HPDE6-E6E7 (cell line): Measurements from ENCODE around the gene RUNX1.

ENCODE experiments used
- DNase-seq: peaks from one replicate; pipeline ENCODE4 v3.0.0; 2011; ENCODE audit warnings: missing footprints; ENCODE audit errors: extremely low spot score

The RUNX1 gene

GRCh38 chr21:34992736-34993398, 56.2 kb downstream of the RUNX1 start:
- DNase-seq: peak; percentile 38

DNA sequence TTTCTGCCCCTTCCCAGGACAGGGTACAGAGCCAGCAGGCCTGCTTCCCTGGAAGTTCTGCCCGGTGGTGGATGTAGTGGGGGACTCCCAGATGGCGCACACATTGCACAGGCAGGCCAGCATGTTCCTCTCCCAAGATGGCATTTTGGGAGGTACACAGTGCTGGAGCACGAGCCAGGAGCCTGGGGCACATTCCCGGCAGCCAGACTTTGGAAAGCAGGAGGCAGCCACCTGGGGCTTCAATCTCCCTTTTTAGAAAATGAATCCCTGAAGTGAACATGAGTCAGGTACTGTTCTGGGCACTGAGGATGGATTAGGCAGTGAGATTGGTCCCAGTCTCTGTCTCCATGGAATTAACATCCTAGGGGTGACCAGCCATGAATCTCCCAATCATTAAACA, 56.9 kb downstream of the RUNX1 start:
- DNase-seq: no peak

GRCh38 chr21:34991366-34991957, 57.6 kb downstream of the RUNX1 start:
- no peak for DNase-seq

- DNase-seq: no peak
Measured at GRCh38 chr21:34990842-34991241, 58.3 kb downstream of the RUNX1 start.

DNA sequence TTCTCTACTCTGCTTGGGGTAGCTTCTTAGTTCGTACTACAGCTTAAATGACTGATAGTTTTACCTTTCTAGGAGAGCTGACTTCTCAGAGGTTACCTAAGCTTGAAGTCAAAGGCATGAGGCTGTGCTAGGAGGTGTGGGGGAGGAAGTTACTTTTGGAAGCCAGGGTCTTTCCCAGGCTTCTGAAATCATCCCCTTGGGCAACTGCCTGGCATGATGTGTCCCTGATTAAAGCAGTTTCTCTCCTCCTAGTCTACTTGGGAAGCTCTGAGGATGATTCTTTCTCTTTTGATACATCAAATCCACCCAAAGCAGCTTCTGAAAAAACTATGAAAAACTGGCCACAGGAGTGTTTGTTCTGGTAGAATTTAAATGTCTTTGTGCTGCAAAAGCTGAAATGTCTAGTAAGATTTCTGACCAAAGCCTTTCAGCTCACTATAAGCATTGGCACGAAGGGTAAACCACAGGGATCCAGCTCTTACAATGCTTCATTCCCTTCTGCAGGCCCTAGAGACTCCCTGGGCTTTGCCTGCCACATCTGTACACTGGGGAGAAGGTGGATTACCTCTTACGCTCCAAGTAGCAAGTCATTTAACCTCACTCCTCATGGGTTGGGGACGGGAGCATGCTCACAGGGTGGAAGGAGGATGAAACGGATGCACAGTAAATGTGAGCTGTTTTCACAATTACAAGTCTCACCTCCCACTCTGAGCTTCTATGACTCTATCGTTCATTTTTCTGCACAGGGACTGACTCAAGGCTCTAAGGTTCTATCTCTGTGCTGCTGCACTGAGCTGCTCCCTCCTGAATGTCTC, 59.6 kb downstream of the RUNX1 start:
- no peak for DNase-seq

GRCh38 chr21:34988625-34989024, 60.5 kb downstream of the RUNX1 start:
- DNase-seq: no peak

DNA sequence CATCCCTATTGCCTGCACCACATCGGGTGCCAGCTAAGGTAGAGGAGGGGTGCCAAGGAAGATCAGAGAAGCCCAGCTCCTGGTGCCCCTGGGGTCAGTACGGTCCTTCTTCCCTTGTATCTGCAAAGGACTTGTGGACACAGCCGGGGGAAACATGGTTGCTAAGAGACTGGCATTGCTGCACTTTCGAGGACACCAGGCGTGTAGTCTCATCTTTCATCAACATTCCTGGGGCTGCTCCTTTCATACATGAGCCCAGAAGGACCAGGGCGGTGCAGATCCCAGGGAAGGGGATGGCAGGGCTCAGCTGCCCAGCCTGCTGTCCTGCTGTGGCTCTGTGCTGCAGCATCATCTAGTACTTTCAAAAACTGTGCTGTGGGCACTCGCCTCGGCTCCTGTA, 61.0 kb downstream of the RUNX1 start:
- DNase-seq: no peak

DNA sequence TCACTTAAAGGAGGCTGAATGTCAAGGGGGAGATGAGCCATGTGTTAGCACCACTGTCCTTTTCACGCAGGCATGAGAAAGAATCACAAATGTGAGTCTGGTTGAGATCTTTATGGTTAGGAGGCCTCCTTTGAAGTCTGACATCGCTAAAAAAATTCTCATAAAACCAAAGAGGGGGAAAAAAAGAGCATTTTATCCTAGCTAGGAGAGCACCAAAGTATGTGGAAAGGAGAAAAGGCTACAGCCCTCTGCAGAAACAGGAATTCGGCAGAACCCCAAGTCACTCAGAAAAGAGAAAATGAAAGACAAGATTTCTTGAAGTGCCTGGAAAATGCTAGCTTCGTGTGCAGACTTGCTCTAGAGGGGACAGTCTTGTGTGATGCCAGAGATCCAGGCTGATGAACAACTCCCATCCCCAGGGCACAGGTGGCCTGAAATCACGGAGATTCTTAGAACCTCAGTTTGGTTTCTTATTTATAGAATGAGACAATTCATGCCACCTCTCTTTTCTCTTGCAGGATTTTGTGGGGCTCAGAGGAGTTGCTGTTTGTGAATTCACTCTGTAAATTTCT, 61.5 kb downstream of the RUNX1 start:
- DNase-seq: no peak

GRCh38 chr21:34986561-34987500, 62.3 kb downstream of the RUNX1 start:
- DNase-seq: no peak

- no peak for DNase-seq
Measured at GRCh38 chr21:34984356-34985058, 64.6 kb downstream of the RUNX1 start.

- no peak for DNase-seq
Measured at GRCh38 chr21:34983680-34984086, 65.4 kb downstream of the RUNX1 start.

GRCh38 chr21:34981791-34982190, 67.3 kb downstream of the RUNX1 start:
- DNase-seq: no peak

- DNase-seq: no peak
Measured at GRCh38 chr21:34980423-34981115, 68.5 kb downstream of the RUNX1 start.

DNA sequence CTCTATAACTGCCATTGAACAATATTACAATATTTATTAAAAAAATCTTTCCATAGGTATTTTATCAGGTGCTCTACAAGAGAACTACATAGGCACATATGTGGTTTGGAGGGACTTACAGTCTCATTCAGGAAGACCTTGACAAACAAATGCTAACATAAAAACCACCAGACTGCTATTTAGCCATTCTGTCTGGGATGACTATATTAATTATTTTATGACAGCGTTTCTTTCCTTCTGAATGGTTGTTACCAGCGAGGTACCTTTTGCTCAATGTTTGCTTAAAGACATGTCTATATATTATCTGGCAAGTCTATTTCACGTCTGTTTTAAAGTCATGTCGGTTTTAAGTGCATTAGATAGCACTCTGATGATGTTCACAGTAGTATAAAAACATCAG, 69.7 kb downstream of the RUNX1 start:
- DNase-seq: no peak

GRCh38 chr21:34977333-34977732, 71.8 kb downstream of the RUNX1 start:
- DNase-seq: no peak

DNA sequence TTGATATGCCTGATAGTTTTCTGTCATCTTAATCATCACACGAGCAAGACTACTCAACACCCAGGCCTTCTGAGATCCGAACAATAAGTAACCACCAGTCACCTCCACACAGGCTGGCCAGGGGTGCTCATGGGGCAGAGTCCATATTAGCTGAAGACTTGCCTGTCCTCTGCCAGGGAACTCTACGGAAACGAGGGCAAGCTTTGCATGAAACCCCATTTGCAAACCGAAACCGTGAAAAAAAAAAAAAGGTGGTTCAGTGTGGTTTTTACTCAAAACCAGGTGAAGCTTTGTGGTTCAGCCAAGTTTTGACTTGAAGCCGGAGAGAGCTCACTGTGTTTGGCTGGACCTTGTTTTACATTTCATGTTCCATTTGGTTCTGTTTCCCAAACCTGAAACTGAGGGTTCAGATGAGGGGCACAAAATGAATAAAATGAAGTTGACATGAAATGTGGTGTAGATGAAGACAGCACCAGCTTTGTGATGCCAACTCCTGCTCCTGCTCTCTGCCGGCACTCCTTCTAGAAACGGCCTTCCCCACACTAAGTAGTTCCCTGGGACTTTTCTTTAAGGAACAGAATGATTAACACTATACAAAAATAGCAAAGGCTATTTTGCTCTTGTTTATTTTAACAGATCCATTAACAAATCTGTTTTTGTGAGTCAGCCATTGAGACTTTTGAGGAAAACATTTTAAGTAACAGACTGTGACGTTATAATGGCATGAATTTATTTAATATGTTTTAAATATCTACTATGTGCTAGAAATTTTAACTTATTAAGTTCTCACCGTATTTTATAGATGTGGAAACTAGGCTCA, 74.7 kb downstream of the RUNX1 start:
- DNase-seq: no peak

DNA sequence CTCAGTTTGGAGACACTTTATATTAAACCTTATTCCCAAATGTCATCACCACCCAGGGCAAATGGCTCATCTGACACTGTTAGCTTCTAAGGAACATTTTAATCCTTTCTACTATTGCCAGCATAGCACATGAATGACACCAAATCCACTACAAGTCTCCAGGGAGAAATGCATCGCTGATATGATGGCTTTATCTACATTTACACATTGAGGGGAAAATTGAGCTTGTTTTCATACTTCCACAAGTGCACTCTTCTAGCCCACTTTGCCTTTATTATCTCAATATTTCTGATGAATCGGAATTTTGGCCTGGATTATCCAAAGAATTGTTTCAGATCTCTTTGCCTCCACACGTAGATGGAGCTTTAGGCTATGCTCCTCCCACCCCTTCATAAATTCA, 75.4 kb downstream of the RUNX1 start:
- DNase-seq: no peak

DNA sequence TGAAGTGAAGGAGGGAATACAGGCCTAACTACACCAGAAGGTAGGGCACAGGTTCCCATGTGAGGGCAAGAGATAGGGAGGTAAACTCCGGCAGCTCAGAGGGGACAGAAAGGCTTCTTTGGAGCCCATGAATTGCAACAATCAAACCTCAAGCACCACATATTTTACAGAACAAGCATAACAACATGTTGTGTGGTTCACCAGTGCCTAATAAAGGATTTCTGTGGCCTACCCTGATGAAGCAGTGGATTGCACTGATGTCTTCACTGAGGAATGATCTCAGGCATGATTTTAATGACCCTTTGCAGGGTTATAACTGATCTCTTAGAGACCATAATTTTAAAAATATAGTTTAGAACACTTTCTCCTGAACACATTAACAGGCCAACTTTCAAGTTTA, 77.4 kb downstream of the RUNX1 start:
- no peak for DNase-seq

GRCh38 chr21:34970566-34970965, 78.5 kb downstream of the RUNX1 start:
- DNase-seq: no peak

DNA sequence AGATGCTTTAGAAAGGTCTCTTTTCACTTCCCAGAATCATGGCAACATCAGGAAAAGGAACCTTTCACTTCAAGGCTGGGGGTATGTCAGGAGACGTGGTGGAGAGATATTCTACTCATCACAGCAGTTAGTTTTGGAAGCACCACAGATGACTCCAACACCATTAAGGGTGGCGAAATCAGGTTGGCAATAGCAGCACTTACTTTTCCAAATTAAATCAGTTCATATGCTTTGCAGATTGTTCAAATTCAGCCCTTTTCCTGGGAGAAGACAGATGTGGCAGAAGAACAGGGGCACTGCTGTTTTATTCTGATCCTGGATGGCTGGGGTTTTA, 79.0 kb downstream of the RUNX1 start:
- no peak for DNase-seq
